Natural killer cell (primary cell): ENCODE results near the gene SPATS2L. TPM values are rescaled to one million over a fixed set of nuclear protein-coding genes. Genes with fewer than 3 reads are reported as not detected.

ENCODE experiments used
- ATAC-seq, 3 donors: fragments of 150-1000 bp in 2 of 3; fragments of 200-7000 bp in 1 of 3; cut with Tn5 transposase; 1 replicate in 1 of 3; 2 replicates in 2 of 3; pipeline ENCODE4 v1.10.0; 2021; ENCODE audit warnings: mild to moderate bottlenecking in 2 of 3, moderate library complexity in 2 of 3
- DNase-seq, 2 donors: peaks; one replicate each; pipeline versions ENCODE4 v3.0.0 to v3.0.0-alpha.2; 2013 to 2021; ENCODE audit warnings: mixed read lengths in 1 of 2
- H3K27ac ChIP-seq: one replicate; pipeline ENCODE4 v1.5.1; 2013; ENCODE audit warnings: mild to moderate bottlenecking, low read length
- H3K27me3 ChIP-seq: one replicate; pipeline ENCODE4 v1.6.1; 2013; ENCODE audit warnings: low read length; ENCODE audit not compliant: control insufficient read depth, insufficient read depth
- H3K36me3 ChIP-seq: one replicate; pipeline ENCODE4 v1.6.1; 2013; ENCODE audit warnings: low read length; ENCODE audit not compliant: control insufficient read depth, insufficient read depth
- H3K4me1 ChIP-seq: one replicate; pipeline ENCODE4 v1.6.1; 2013; ENCODE audit warnings: low read length; ENCODE audit not compliant: control insufficient read depth, insufficient read depth
- H3K4me3 ChIP-seq: one replicate; pipeline ENCODE4 v1.5.1; 2013; ENCODE audit warnings: low read length
- H3K9me3 ChIP-seq: one replicate; pipeline ENCODE4 v1.6.1; 2013; ENCODE audit warnings: low read length; ENCODE audit not compliant: control insufficient read depth, insufficient read depth
- H3K27ac Mint-ChIP-seq, 2 donors: one replicate each; pipeline ENCODE4 v1.8.0; 2022; ENCODE audit warnings: mild to moderate bottlenecking in 2 of 2, mixed read lengths in 2 of 2, moderate library complexity in 1 of 2
- H3K27me3 Mint-ChIP-seq, 2 donors: one replicate each; pipeline ENCODE4 v1.8.0; 2022; ENCODE audit warnings: low read depth in 2 of 2, mixed read lengths in 2 of 2
- H3K36me3 Mint-ChIP-seq: one replicate; pipeline ENCODE4 v1.8.0; 2022; ENCODE audit warnings: mixed read lengths
- H3K4me1 Mint-ChIP-seq, 2 donors: one replicate each; pipeline ENCODE4 v1.8.0; 2022; ENCODE audit warnings: mixed read lengths in 2 of 2
- H3K4me3 Mint-ChIP-seq: one replicate; pipeline ENCODE4 v1.8.0; 2022; ENCODE audit warnings: mild to moderate bottlenecking, moderate library complexity, mixed read lengths
- H3K9me3 Mint-ChIP-seq, 2 donors: one replicate each; pipeline ENCODE4 v1.8.0; 2022; ENCODE audit warnings: mixed read lengths in 2 of 2
- CTCF ChIP-seq: fragments of 200-600 bp; IDR thresholded peaks from one replicate; pipeline ENCODE4 v1.8.0; 2022; ENCODE audit warnings: antibody characterized with exemption
- WGBS: methylation state at CpG from one replicate; pipeline ENCODE4 v1.1.7; 2013; ENCODE audit warnings: missing lambda C conversion rate; ENCODE audit not compliant: insufficient coverage; 5-methylcytosine and 5-hydroxymethylcytosine counted together
- intact Hi-C: fragments of 100-400 bp; cut with micrococcal nuclease; formaldehyde crosslinking; loops from one replicate; pipeline ENCODE4 v1.14.2; 2022
- total RNA-seq, 4 donors: library from RNA; stranded (reverse); fragments of 120-200 nt in 1 of 4; gene quantifications; one replicate each; pipeline versions ENCODE4 v1.2.3 to v1.2.4, GENCODE V29; 2013 to 2022

SPATS2L gene
- total RNA-seq, 3 donors from 2014 or later (not counting 1 experiment from before 2014, with no cell fraction given) = 3.8 to 10.9 (median 4.4) TPM

GRCh38 chr2:200264631-200265030, 41.9 kb upstream of the SPATS2L start:
- Histone ChIP-seq H3K27ac (no peak overlapping the region), H3K4me1 (no peaks in the 10 kb centered on the region), H3K27me3 (no peaks in the 10 kb centered on the region), H3K4me3 (no peak overlapping the region), H3K36me3 (no peaks in the 10 kb centered on the region), H3K9me3 (no peaks in the 10 kb centered on the region)
- Mint-ChIP-seq H3K27me3 (peaks cover 3 to 18% of the 10 kb centered on the region in 2 donors), H3K4me3 (no peak overlapping the region), H3K4me1 (no peaks in the 10 kb centered on the region), H3K9me3 (no peaks in the 10 kb centered on the region), H3K36me3 (no peaks in the 10 kb centered on the region), H3K27ac (no peak overlapping the region)
- WGBS = no CpG with 5 or more reads among the region's 2 CpGs
- intact Hi-C loops = no loop called here
- no peak for DNase-seq
- no peak for TF ChIP-seq CTCF
- no peak for ATAC-seq

GRCh38 chr2:200266406-200266805, 40.1 kb upstream of the SPATS2L start:
- H3K27me3 Mint-ChIP-seq = peaks cover 3 to 18% of the 10 kb centered on the region in 2 donors

GRCh38 chr2:200267350-200267749, 39.1 kb upstream of the SPATS2L start:
- H3K4me3 ChIP-seq = no peak overlapping the region
- no peak overlapping the region for H3K27ac Mint-ChIP-seq
- DNase-seq = no peak

More at GRCh38 chr2:200266406-200266805, 40.1 kb upstream of the SPATS2L start:
- no peak for TF ChIP-seq CTCF
- intact Hi-C loops = no loop called here
- Mint-ChIP-seq H3K4me3 (no peak overlapping the region), H3K9me3 (no peaks in the 10 kb centered on the region), H3K36me3 (no peaks in the 10 kb centered on the region), H3K27ac (no peak overlapping the region), H3K4me1 (no peaks in the 10 kb centered on the region)
- Histone ChIP-seq H3K4me3 (no peak overlapping the region), H3K36me3 (no peaks in the 10 kb centered on the region), H3K27ac (no peak overlapping the region), H3K4me1 (no peaks in the 10 kb centered on the region), H3K27me3 (no peaks in the 10 kb centered on the region), H3K9me3 (no peaks in the 10 kb centered on the region)
- 74% methylated on average over 5 of the region's 5 CpGs for WGBS
- no peak for ATAC-seq
- DNase-seq = no peak

More at GRCh38 chr2:200267350-200267749, 39.1 kb upstream of the SPATS2L start:
- no peaks in the 10 kb centered on the region for H3K36me3 Mint-ChIP-seq
- peaks cover 0 to 25% of the 10 kb centered on the region in 2 donors for H3K27me3 Mint-ChIP-seq
- intact Hi-C loops = no loop called here
- no peaks in the 10 kb centered on the region for H3K9me3 ChIP-seq
- WGBS = 100% methylated on average over 2 of the region's 2 CpGs
- H3K36me3 ChIP-seq = no peaks in the 10 kb centered on the region
- no peak for ATAC-seq
- no peaks in the 10 kb centered on the region for H3K4me1 ChIP-seq
- no peaks in the 10 kb centered on the region for H3K27me3 ChIP-seq
- TF ChIP-seq CTCF = no peak
- H3K4me1 Mint-ChIP-seq = no peaks in the 10 kb centered on the region
- no peak overlapping the region for H3K27ac ChIP-seq
- no peak overlapping the region for H3K4me3 Mint-ChIP-seq
- H3K9me3 Mint-ChIP-seq = no peaks in the 10 kb centered on the region
